Duodenal mucosa (tissue), 2 donors: ENCODE data around the gene PCNX3.
A peak's percentile ranks its signal among the peaks of the same experiment; 100 is the strongest.
"Not testable (repeated sequence)": the region's sequence is repeated elsewhere in the genome, so short reads cannot be mapped to it uniquely, and the experiment has no call there.

Source experiments
- H3K27ac ChIP-seq: one replicate; pipeline ENCODE4 v1.7.0; 2013; ENCODE audit warnings: low read depth, low read length
- H3K27me3 ChIP-seq, 2 donors: one replicate each; pipeline ENCODE4 v1.7.0; 2013; ENCODE audit warnings: low read length in 2 of 2, control low read depth in 1 of 2; ENCODE audit not compliant: insufficient read depth in 2 of 2, control insufficient read depth in 1 of 2
- H3K36me3 ChIP-seq, 2 donors: one replicate each; pipeline ENCODE4 v1.7.0; 2013; ENCODE audit warnings: low read length in 2 of 2, control low read depth in 1 of 2; ENCODE audit not compliant: insufficient read depth in 2 of 2, control insufficient read depth in 1 of 2
- H3K4me1 ChIP-seq, 2 donors: one replicate each; pipeline ENCODE4 v1.7.0; 2013; ENCODE audit warnings: low read length in 2 of 2, control low read depth in 1 of 2; ENCODE audit not compliant: insufficient read depth in 2 of 2, control insufficient read depth in 1 of 2
- H3K4me3 ChIP-seq, 2 donors: one replicate each; pipeline ENCODE4 v1.7.0; 2013; ENCODE audit warnings: low read length in 2 of 2, low read depth in 1 of 2
- H3K9ac ChIP-seq, 2 donors: one replicate each; pipeline ENCODE4 v1.7.0; 2013; ENCODE audit warnings: low read length in 2 of 2, low read depth in 1 of 2
- H3K9me3 ChIP-seq, 2 donors: one replicate each; pipeline ENCODE4 v1.7.0; 2013; ENCODE audit warnings: low read length in 2 of 2, control low read depth in 1 of 2; ENCODE audit not compliant: control insufficient read depth in 1 of 2

Gene PCNX3

DNA sequence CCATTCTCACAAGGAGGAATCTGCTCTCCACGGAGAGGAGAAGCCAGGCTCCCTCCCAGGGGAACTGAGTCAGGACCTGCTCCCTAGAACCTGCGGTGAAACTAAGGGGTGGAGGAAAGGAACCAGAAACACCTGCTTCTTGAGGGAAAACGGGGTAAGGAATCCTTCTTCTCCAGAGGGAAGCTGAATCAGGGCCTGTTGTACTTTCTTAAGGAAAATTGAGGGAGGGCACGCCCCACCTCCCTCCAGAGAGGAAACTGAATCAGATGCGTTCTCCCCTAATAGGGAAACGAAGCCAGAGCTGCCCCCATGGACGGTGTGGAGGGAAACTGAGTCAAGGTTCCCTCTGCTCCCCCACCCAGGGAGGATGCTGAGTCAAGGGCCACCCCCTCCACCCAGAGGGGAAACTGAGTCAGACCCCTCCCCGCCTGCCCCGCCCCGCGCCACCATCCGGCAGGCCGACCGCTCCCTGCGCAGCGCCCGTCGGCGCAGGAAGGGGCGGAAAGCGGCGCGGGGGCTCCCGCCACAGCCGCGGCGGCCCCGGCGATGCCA lies 46.7 kb downstream of the PCNX3 start:
- peak overlapping the region; percentile 96 for H3K27ac ChIP-seq
- peak overlapping the region; percentile 89 to 92 for H3K9ac ChIP-seq
- peaks cover 32 to 35% of the 10 kb centered on the region in 2 donors for H3K36me3 ChIP-seq
- no peaks in the 10 kb centered on the region for H3K9me3 ChIP-seq
- peaks cover 9 to 23% of the 10 kb centered on the region in 2 donors for H3K4me1 ChIP-seq
- no peaks in the 10 kb centered on the region for H3K27me3 ChIP-seq
- peak overlapping the region; percentile 88 to 97 for H3K4me3 ChIP-seq

DNA sequence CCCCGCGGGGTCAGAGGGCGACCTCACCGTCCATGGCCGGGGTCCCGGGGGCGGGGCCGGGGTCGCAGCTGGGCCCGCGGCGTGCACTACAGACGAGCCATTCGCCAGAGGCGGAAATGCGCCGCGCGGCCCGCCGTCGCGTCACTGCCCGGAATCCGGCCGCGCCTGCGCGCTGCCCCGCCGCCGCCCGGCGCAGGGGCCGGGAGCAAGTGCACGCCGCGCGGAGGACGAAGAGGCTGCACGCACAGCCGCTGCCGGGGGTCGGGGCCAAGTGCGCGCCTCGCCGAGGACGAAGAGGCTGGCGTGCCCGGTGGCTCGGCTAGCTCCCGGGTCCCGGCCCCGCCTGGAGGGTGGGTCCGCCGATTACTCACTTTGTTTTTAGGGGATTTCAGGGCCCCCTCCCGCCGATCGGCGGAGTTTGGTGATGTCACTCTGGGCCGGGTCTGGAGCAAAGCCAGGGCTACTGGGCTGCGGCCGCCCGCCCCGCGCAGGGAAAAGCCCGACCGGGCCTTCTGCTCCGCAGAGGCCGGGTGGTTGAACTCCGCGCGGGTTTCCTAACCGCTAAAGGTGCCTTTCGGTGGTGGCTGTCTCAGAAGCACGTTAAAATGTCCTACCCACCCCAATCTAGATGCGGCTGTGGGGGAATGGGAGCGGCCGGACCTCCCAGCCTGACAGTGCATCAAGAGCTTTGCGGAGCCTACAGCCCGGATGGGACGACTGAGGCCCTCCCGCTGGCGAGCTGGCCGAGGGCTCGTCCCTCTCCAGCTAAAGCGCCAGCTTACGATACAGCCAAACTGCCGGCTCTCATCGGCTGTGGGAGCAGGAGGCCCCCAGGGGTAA lies 47.4 kb downstream of the PCNX3 start, which contains the start of gene RELA:
Gene RELA (minus strand): TSS at position 118 of the 840 bp plus-strand sequence. CDS start 84 bp downstream, at position 34.
- Histone ChIP-seq H3K4me1 (peaks cover 9 to 23% of the 10 kb centered on the region in 2 donors), H3K9ac (peak within 1 kb of the TSS; percentile 92 to 93), H3K27ac (peak within 1 kb of the TSS; percentile 96), H3K4me3 (peak within 1 kb of the TSS; percentile 88 to 97), H3K36me3 (peaks cover 25 to 28% of the 10 kb centered on the region in 2 donors), H3K27me3 (no peaks in the 10 kb centered on the region), H3K9me3 (no peaks in the 10 kb centered on the region)

DNA sequence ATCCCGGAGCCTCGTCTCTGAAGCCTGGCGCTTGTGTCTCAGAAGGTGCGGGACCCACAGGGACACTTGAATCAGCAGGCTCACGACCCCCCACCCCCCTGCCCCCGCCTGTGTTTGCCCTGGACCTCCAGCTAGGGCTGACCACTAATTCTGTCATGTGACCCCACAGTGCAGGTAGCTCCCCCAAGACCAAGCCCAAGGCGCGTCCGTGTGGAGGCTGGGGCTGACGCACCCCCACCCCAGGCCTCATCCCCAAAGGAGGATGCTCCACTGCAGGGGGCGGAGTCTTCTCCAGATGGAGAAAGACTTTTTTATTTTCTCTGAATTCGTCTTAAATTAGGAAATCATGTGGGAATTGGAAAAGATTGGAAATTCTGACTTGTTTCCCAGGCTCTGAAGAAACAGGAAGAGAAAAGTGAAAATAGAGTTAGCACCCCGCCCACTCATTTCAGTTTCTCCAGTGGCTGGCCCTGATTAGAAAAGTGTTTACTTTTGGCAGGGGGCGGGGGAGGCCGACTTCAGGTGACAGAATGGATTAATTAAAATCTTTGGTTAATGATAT lies 48.1 kb downstream of the PCNX3 start:
- Histone ChIP-seq H3K36me3 (peaks cover 18 to 21% of the 10 kb centered on the region in 2 donors), H3K9ac (peak overlapping the region; percentile 82 to 93), H3K27me3 (no peaks in the 10 kb centered on the region), H3K4me1 (peaks cover 9 to 23% of the 10 kb centered on the region in 2 donors), H3K4me3 (peak overlapping the region; percentile 79 to 88), H3K9me3 (no peaks in the 10 kb centered on the region), H3K27ac (peak overlapping the region; percentile 96)

DNA sequence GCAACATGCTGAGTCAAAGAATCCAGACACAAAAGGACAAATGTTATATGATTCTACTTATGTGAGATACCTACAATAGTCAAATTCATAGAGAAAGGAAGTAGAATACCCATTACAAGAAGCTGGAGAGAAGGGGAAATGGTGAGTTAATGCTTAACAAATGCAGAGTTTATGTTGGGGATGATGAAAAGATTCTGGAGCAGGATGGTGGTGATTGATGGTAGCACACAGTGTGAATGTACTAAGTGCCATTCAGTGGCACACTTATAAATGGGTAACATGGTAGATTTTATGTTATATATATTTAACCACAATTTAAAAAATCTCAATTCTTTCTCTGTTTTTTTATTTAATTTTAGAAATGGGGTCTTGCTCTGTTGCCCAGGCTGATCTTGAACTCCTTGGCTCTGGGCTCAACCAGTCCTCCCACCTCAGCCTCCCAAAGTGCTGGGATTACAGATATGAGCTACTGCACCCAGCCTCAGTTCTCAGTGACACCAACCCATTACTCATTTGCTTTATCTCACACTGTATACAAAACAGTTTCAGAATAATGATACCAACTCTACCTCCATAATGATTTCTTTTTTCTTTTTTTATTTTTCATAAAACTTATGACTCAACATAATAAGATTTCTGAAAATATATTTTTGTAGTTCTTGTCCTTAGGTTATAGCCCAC lies 56.7 kb downstream of the PCNX3 start:
- Histone ChIP-seq H3K27me3 (no peaks in the 10 kb centered on the region), H3K9me3 (no peaks in the 10 kb centered on the region), H3K9ac (no peak overlapping the region), H3K4me1 (no peaks in the 10 kb centered on the region), H3K4me3 (no peak overlapping the region), H3K27ac (no peak overlapping the region), H3K36me3 (no peaks in the 10 kb centered on the region)

DNA sequence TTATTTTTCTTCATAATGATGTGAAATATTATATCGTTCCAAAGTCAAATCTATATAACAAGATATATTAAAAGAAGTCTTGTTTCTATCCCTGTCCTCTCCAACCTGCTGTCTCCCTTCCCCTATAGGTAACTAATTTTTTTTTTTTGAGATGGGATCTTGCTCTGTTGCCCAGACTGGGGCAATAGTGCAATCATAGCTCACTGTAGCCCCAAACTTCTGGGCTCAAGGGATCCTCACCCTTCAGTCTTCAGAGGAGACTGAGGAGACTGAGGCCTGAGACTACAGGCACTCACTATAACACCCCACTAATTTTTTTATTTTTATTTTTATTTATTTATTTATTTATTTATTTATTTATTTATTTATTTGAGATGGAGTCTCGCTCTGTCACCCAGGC lies 57.4 kb downstream of the PCNX3 start:
- Histone ChIP-seq H3K9me3 (no peaks in the 10 kb centered on the region), H3K9ac (no peak overlapping the region), H3K36me3 (no peaks in the 10 kb centered on the region), H3K4me1 (no peaks in the 10 kb centered on the region), H3K27me3 (no peaks in the 10 kb centered on the region), H3K4me3 (no peak overlapping the region), H3K27ac (no peak overlapping the region)

DNA sequence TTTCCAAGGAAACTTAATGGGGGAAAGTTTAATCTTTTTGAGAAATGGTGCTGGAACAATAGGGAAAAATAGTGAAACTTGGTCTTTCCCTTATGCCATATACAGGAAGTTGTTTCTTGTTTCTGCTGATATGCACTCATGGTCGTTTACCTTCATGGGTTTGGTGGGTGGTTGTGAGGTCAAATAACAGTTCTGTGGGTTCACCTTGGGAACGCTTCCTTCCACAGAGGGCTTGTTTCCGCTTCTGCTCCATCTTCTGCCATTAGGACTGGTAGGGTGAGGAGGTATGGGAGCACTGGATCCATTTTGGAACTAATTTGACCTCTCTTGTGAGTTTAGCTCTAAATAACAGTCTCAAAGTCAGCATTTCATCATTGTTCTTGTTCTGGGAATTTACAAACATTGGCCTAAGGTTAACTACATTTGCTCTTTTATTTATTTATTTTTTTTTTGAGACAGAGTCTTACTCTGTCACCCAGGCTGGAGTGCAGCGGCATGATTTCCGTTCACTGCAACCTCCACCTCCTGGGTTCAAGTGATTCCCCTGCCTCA lies 64.7 kb downstream of the PCNX3 start:
- H3K36me3 ChIP-seq, result no peaks in the 10 kb centered on the region
- no peak overlapping the region for H3K27ac ChIP-seq
- H3K27me3 ChIP-seq, result no peaks in the 10 kb centered on the region
- H3K9ac ChIP-seq, result no peak overlapping the region
- H3K4me1 ChIP-seq, result no peaks in the 10 kb centered on the region
- H3K9me3 ChIP-seq, result no peaks in the 10 kb centered on the region
- H3K4me3 ChIP-seq, result no peak overlapping the region

DNA sequence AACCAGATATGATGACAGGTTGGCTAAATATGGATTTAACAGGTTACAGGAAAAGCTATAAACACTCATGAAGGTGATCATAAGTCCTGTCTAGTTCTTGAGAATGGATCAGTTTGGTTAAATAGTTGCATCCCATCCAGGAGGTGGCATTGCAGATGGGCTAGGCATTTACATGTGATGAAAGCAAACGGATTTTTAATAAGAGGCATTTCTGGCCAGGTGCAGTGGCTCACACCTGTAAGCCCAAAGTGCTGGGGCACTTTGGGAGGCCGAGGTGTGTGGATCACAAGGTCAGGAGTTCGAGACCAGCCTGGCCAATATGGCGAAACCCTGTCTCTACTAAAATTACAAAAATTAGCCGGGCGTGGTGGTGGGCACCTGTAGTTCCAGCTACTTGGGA lies 67.9 kb downstream of the PCNX3 start:
- not testable (repeated sequence) for H3K4me1 ChIP-seq, H3K9me3 ChIP-seq, H3K36me3 ChIP-seq, H3K9ac ChIP-seq, H3K27ac ChIP-seq, H3K27me3 ChIP-seq, H3K4me3 ChIP-seq

DNA sequence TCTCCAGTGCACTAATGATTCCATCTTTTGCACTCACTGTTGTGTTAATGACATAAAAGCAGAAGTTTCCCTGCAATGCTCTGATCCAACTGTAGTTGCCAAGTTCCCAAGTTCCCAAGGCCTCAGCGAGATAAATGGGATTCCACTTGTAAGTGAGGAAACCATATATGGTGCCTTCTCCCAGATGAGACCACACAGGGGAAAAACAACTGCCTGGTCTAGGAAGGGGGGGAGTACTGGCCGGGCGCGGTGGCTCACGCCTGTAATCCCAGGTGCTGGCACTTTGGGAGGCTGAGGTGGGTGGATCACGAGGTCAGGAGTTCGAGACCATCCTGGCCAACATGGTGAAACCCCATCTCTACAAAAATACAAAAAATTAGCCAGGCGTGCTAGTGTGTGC lies 70.4 kb downstream of the PCNX3 start:
- Histone ChIP-seq H3K27me3 (no peaks in the 10 kb centered on the region), H3K36me3 (no peaks in the 10 kb centered on the region), H3K9ac (no peak overlapping the region), H3K9me3 (no peaks in the 10 kb centered on the region), H3K4me1 (no peaks in the 10 kb centered on the region), H3K27ac (no peak overlapping the region), H3K4me3 (no peak overlapping the region)
